Lower leg skin (tissue), 4 donors: ENCODE data around the gene FBXO31. TPM values are rescaled to one million over a fixed set of nuclear protein-coding genes. Genes with fewer than 3 reads are reported as not detected.

ENCODE experiments used
- DNase-seq, 2 donors: peaks; one replicate each; pipeline ENCODE4 v3.0.0-alpha.2; 2019; ENCODE audit warnings: low spot score in 2 of 2
- H3K4me3 ChIP-seq: fragments of 200-600 bp; sonication (generic); 2 replicates; pipeline ENCODE4 v1.5.1; 2017; ENCODE audit warnings: mild to moderate bottlenecking, low read depth; ENCODE audit not compliant: poor library complexity, severe bottlenecking
- POLR2A ChIP-seq, 2 donors: fragments of 450-650 bp; IDR thresholded peaks; one replicate each; pipeline ENCODE4 v1.6.1; 2016 to 2017; ENCODE audit warnings: antibody characterized with exemption in 2 of 2, mild to moderate bottlenecking in 1 of 2, moderate library complexity in 1 of 2
- WGBS, 2 donors: methylation state at CpG; one replicate each; pipeline ENCODE4 v1.1.5; 2018; 5-methylcytosine and 5-hydroxymethylcytosine counted together
- intact Hi-C: fragments of 100-400 bp; cut with DNase I; formaldehyde crosslinking; loops from one replicate; pipeline ENCODE4 v1.15.0; 2023; ENCODE audit warnings: low total_unique reads
- total RNA-seq, 4 donors: library from RNA; depleted of rRNA; stranded (reverse); fragments of >200 nt; gene quantifications; one replicate each; pipeline ENCODE4 v1.1.0, GENCODE V29; 2016
- TF ChIP-seq, protein P1 (sequence below), 3 donors: fragments of 450-650 bp; IDR thresholded peaks; one replicate each; pipeline ENCODE4 v1.5.1; 2016; ENCODE audit warnings: antibody characterized with exemption in 3 of 3, mild to moderate bottlenecking in 3 of 3, moderate library complexity in 2 of 3

The FBXO31 gene
- total RNA-seq, 4 donors from 2014 or later = 64.3 to 127 (median 84.1) TPM

DNA sequence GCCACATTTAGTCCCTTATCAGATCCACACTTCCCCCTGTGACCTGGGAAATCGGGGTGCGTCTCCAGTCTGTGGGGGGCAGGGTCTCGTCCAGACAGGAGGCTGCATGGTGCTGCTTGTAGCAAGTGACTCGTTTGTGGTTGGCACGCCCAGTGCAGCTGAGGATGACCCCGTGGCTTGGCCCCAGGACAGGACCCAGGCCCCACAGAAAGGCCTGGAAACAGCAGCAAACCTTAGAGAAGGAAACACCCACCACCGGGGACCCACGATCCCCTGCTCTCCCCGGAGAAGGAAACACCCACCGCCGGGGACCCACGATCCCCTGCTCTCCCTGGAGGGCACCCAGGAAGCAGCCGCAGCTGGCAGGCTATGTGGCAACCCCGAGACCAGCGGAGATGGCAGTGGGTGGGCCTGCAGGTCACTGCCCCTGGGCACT is 58.1 kb downstream of the FBXO31 start:
- peak in 1 of 2 donors; percentile 76 for DNase-seq
- TF ChIP-seq, protein P1, sequence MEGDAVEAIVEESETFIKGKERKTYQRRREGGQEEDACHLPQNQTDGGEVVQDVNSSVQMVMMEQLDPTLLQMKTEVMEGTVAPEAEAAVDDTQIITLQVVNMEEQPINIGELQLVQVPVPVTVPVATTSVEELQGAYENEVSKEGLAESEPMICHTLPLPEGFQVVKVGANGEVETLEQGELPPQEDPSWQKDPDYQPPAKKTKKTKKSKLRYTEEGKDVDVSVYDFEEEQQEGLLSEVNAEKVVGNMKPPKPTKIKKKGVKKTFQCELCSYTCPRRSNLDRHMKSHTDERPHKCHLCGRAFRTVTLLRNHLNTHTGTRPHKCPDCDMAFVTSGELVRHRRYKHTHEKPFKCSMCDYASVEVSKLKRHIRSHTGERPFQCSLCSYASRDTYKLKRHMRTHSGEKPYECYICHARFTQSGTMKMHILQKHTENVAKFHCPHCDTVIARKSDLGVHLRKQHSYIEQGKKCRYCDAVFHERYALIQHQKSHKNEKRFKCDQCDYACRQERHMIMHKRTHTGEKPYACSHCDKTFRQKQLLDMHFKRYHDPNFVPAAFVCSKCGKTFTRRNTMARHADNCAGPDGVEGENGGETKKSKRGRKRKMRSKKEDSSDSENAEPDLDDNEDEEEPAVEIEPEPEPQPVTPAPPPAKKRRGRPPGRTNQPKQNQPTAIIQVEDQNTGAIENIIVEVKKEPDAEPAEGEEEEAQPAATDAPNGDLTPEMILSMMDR (IDR thresholded peaks at IDR 0.05) = no peak
- no peak for TF ChIP-seq POLR2A (IDR thresholded peaks at IDR 0.05)
- intact Hi-C loops = loop anchor here (1.0 kb wide), 1 partner anchor 19 kb away; no protein-coding TSS in a partner anchor
- H3K4me3 ChIP-seq = no peak overlapping the region
- WGBS, 2 donors = 57 to 60% methylated on average over 9 to 15 of the region's 15 CpGs

DNA sequence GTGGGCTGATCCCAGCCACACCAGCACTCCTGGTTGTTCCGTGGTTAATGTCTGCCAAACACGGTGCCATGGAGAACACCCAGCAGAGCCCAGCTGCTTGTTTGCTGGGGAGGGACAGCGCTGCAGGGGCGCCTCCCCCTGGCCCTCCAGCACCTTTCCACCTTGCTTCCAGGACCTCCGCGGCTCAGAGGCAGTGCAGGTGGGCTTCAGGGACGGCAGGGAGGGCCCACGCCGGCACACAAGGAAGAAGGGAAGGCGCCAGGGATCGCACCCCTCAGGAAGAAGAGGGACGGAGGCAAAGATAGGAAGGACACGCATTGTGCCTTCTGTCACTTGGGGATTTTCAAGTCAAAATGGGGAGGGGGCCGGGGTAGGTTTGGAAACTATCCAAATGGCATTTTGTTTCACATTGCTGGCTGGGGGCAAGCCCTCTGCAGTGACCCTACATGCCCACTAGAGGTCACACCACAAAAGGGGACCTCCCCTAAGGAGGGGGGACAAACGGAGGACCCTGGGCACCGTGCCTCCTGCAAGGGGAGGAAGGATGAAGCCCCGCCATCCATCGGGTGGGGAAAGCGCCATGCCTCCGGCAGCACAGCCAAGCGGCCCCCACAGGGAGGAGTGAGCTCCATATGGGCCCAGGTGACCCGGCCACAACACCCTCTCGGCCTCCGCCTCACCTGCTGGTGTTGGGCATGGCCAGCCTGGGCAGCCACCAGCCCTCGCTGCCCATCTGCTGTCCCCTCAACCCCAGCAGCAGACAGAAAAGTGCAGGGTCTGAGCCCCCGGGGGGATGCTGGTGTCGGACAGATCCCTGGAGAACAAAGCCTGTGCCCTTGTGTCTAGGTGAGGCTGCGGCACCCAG is 58.9 kb downstream of the FBXO31 start:
- 50 to 58% methylated on average over 26 to 28 of the region's 28 CpGs for WGBS, 2 donors
- no peak overlapping the region for H3K4me3 ChIP-seq
- intact Hi-C loops = loop anchor here (1.0 kb wide), 1 partner anchor 18 kb away; no protein-coding TSS in a partner anchor
- no peak for TF ChIP-seq POLR2A (IDR thresholded peaks at IDR 0.05)
- TF ChIP-seq, protein P1 (IDR thresholded peaks at IDR 0.05) = no peak
- DNase-seq = peak in 1 of 2 donors; percentile 79

DNA sequence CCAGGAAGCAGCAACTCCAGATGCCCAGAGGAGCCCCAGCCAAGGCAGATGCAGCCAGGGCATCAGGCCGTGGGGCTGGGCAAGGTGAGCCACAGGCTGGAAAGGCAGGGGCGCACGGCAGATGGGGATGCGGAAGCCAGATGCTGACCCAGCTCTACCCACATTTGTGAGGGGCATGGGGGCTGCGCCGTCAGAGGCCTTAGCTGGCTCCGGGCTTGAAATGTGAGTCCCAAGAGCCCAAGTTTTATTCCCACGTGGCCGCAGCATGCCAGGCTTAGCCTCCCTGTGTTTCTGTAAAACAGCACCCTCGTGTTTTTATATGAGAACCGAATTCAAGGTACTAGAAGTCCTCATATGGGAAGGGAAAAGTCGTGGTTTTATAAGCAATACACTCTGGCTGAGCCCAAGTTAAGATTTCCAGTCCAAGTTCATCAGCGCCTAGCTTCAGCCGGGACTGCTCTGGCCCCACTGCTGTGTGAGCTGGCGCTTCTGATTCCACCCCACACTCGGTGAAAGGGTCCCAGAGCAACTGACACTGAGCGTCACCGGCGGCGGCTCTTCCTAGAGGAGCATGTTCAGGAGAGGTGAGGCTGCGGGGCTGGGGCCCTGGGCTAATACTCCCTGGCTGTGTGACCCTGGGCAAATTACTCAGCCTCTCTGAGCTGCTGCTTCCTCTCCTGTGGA is 59.7 kb downstream of the FBXO31 start:
- TF ChIP-seq, protein P1 (IDR thresholded peaks at IDR 0.05) = no peak
- no peak overlapping the region for H3K4me3 ChIP-seq
- intact Hi-C loops = no loop called here
- peak in 1 of 2 donors; percentile 81 for DNase-seq
- 84 to 92% methylated on average over 20 to 21 of the region's 21 CpGs for WGBS, 2 donors

DNA sequence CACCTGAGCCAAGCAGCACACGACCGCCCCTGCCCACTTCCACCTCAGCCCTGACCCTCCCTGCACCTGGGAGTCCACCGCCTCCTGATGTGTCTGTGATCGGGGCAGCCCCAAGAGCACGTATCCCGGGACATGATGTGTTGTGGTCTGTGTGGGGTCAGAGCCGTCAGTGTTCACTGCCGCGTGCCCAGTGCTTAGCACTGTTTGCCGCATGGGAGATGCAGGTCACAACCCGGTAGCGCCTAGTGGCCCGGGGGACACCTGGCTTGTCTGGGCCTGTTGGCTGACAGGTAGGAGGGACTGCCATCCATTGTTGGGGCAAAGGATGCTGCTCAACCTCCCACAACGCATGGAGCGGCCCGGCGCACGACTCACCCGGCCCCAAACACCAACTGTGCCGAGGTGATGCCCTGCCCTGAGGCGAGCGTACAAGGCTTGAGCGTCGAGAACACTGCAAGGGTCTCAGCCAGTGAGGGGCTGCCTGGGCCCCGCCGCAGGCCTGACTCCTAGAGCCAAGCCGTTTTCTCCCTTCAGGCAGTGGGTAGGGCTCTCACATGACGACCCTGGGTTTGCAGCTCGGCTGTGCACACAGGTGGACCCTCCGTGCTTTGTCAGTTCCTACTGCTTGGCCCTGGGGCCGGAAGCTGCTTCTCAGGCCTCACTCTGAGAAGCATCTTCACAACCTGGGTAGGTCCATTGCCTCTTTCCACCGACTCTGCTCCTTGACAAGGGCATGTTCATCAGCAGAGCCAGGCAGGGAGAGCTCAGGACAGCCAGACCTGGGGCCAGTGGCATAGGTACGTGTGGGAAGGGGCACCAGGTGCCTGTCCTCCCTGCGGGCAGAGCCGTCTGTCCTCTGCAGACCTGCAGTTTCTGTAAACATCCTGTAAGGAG is 60.5 kb downstream of the FBXO31 start:
- DNase-seq = peak in 1 of 2 donors; percentile 81
- H3K4me3 ChIP-seq = no peak overlapping the region
- 73 to 83% methylated on average over 33 to 35 of the region's 35 CpGs for WGBS, 2 donors
- intact Hi-C loops = no loop called here
- TF ChIP-seq, protein P1 (IDR thresholded peaks at IDR 0.05) = no peak
- no peak for TF ChIP-seq POLR2A (IDR thresholded peaks at IDR 0.05)

DNA sequence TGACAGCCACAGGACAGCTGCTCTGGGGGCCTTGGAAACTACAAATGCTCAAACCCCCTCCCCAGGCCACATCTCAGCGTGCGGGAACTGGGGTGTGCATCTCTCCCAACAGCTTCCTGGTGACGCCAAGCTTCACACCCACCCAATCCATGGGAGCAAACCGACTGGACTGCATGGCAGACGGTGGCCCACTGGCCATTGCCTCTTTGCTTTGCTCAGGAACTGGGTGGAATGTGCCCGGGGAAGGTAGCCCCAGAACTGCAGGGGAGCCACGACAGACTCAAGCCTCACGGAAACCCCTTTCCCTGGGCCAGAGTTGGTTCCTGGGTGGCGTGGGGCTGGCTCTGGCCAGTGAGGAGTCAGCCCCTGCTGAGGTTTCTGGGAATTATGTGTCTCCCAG is 61.2 kb downstream of the FBXO31 start:
- 90 to 92% methylated on average over 7 to 8 of the region's 9 CpGs for WGBS, 2 donors
- TF ChIP-seq, protein P1 (IDR thresholded peaks at IDR 0.05) = no peak
- TF ChIP-seq POLR2A (IDR thresholded peaks at IDR 0.05) = no peak
- intact Hi-C loops = no loop called here
- DNase-seq = peak in 1 of 2 donors; percentile 78
- H3K4me3 ChIP-seq = no peak overlapping the region
